Testis (tissue), 2 donors: ENCODE data around the gene FAM193A.

ENCODE experiments used
- POLR2A ChIP-seq: fragments of 450-650 bp; IDR thresholded peaks from one replicate; pipeline ENCODE4 v1.6.1; 2017; ENCODE audit warnings: antibody characterized with exemption, mild to moderate bottlenecking, moderate library complexity
- TF ChIP-seq, protein P1 (sequence below), 3 experiments: fragments of 450-650 bp in 2 of 3; fragments of 200-600 bp in 1 of 3; sonication (generic) in 1 of 3; IDR thresholded peaks; one replicate each; pipeline ENCODE4 v1.5.1; 2016 to 2019; ENCODE audit warnings: antibody characterized with exemption in 3 of 3, mild to moderate bottlenecking in 2 of 3, moderate library complexity in 1 of 3

DNA sequence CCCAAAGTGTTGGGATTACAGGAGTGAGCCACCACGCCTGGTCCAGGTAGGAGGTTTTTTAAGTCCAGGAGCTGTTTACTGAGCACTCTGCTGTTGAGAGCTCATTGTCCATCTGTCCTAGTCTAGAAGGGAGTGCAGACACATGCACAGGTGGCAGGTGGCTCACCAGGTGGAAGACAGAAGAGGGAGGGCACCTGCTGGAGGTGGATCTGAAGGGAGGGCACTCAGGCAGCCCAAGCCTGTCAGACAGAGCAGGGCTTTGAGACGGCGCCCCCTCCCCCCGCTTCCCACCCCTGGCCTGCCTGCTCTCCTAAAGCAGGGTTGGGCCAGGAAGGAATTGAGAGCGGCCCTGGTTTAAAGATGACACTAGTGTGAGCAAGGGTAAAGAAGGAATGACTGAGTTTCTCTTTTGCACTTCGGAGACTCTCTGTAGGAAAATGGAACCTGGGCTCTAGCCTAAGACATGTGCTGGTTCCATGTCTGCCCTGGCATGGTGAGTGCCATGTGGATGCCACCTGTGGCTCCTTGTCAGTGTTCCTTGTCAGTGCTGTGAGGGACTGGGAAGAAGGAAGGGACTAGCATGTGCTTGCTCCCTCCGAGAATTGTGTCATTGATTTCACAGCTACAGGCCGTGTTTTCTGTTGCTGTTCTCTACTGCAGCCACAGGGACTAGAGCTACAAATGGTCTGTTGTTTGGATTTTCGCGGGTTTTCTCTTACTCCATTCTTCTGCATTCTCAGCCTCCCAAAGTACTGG, 111.1 kb downstream of the FAM193A start:
- TF ChIP-seq, protein P1, sequence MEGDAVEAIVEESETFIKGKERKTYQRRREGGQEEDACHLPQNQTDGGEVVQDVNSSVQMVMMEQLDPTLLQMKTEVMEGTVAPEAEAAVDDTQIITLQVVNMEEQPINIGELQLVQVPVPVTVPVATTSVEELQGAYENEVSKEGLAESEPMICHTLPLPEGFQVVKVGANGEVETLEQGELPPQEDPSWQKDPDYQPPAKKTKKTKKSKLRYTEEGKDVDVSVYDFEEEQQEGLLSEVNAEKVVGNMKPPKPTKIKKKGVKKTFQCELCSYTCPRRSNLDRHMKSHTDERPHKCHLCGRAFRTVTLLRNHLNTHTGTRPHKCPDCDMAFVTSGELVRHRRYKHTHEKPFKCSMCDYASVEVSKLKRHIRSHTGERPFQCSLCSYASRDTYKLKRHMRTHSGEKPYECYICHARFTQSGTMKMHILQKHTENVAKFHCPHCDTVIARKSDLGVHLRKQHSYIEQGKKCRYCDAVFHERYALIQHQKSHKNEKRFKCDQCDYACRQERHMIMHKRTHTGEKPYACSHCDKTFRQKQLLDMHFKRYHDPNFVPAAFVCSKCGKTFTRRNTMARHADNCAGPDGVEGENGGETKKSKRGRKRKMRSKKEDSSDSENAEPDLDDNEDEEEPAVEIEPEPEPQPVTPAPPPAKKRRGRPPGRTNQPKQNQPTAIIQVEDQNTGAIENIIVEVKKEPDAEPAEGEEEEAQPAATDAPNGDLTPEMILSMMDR (IDR thresholded peaks at IDR 0.05): no peak
- no peak for TF ChIP-seq POLR2A
